ENCODE measurements around the gene USP37.
A peak's percentile ranks its signal among the peaks of the same experiment; 100 is the strongest.
"Not testable (repeated sequence)": the region's sequence is repeated elsewhere in the genome, so short reads cannot be mapped to it uniquely, and the experiment has no call there.

Gene USP37

GRCh38 chr2:218568190-218569037 lies at the start of gene USP37, which contains the start of gene CNOT9:
Gene USP37 (minus strand): TSS chr2:218568351. CDS start chr2:218558653, 9,698 bp downstream.
Gene CNOT9 (plus strand): TSS chr2:218568839. CDS start chr2:218568955, 116 bp downstream.
- peak; percentile 100 for DNase-seq (ENCODE audit: low read depth)

DNA sequence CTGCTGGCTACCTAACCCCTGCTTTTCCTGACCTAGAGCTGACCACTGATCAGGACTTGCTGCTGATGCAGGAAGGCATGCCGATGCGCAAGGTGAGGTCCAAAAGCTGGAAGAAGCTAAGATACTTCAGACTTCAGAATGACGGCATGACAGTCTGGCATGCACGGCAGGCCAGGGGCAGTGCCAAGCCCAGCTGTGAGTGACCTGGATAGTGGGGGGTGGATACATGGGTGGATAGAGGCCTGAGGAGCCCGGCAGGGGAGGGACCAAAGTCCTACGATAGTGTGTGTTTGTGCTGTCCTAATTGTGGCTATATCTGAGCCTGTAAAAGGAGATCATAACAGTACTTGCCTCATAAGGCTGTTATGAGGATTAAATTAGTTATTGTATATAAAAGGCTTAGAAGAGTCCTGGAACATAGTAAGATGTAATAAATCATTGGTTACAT lies 47.7 kb upstream of the USP37 start:
- DNase-seq (ENCODE audit: low read depth) = no peak

DNA sequence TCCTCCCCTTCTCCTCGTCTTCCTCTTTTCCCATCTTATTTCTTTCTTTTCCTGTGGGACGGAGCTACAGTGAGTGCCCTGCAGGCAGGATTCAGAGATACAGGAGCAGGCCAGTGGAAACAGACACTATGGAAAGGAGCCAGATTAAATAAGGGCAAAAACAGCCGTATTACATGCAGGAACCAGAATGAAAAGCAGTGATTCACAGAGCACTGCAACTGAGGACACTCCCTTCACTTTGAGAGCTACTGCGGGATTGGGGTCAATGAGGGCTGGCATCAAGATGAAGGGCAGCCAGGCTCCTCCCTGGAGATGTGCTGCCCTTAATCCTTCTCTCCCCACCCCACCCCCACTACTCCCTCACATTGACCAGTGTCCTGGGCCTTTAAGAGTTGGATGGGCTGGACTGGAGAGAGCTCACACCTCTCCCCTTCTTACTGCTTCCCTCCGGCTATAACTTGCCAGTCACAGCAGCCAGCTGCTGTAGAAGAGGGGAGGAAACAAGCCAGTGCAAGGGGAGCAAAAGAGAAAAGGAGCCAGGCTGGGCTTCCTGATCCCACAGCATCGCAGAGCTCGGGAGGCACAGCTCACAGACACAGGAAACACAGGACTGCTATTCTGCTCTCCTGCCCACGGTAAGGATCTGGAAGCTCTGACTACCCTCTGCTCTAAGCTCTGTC lies 39.4 kb upstream of the USP37 start, which contains the start of gene PLCD4:
TSS of gene PLCD4 (plus strand) at position 464 of the 680 bp plus-strand sequence. CDS start 7,841 bp downstream, outside the sequence.
- no peak for DNase-seq (ENCODE audit: low read depth)

DNA sequence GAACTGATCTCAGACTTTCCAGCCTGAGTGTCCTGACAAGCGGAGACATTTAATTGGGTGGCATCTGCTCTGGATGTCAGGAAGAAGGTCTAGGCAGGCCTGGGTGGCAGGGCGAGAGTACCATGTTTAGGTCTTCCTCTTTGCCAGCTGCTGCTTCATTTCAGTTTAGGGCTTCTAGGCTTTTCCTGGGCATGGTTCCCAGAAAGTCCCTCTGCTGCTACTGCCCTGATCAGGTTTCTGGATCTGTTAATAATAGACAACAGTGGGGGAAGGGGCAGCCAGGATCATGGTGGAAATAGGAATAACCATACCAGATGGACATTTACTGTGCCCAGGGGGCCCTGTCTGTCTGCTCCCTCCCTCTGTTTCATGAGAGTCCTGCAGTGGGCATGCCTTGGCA lies 37.3 kb upstream of the USP37 start:
- no peak for DNase-seq (ENCODE audit: low read depth)

GRCh38 chr2:218585541-218585940 lies 17.4 kb upstream of the USP37 start:
- DNase-seq (ENCODE audit: low read depth) = no peak

- DNase-seq (ENCODE audit: low read depth) = no peak
Observed at GRCh38 chr2:218583983-218584850, 16.1 kb upstream of the USP37 start.

DNA sequence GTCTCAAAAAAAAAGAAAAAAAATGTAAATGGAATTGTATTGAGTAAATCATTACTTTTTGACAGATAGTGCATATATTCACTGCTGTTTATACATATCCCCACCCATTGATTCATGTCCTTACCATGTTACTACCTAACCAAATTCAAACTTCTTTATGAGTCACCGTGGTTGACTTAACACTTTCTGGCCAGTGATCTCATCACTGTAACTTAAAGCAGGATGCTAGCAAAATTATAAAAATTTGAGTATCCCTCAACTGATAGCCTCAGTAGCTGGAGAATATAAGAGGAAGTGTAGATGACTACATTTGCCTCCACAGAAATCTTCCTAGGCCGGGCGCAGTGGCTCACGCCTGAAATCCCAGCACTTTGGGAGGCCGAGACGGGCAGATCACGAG lies 13.9 kb upstream of the USP37 start:
- no peak for DNase-seq (ENCODE audit: low read depth)

DNA sequence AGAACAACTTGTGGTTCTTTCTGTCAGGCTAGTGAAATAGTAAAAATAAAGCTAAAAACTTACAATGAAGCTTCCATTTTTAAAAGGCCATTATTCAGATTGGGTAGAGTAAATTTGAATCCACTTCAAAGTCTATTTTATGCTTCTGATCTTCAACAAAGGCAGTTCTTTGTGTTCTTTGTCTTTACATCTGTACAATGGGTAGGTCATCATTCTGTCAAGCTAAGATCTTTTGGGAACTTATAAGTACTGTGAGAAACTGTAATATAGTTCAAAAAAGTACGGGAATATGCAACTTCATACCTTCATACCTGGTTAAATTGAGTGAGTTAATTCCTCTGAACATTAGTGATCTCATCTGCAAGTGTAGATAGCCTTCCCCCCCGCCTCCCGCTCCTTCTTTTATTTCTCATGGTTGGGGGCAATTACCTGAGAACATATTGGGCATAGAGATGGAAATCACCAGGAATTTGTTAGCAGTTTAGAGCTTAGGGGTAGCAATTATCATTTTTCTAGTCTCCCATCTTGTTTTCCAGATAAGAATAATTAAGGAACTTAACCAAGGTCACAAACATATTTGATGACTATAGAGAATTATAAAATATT lies 10.2 kb upstream of the USP37 start:
- no peak for DNase-seq (ENCODE audit: low read depth)

DNA sequence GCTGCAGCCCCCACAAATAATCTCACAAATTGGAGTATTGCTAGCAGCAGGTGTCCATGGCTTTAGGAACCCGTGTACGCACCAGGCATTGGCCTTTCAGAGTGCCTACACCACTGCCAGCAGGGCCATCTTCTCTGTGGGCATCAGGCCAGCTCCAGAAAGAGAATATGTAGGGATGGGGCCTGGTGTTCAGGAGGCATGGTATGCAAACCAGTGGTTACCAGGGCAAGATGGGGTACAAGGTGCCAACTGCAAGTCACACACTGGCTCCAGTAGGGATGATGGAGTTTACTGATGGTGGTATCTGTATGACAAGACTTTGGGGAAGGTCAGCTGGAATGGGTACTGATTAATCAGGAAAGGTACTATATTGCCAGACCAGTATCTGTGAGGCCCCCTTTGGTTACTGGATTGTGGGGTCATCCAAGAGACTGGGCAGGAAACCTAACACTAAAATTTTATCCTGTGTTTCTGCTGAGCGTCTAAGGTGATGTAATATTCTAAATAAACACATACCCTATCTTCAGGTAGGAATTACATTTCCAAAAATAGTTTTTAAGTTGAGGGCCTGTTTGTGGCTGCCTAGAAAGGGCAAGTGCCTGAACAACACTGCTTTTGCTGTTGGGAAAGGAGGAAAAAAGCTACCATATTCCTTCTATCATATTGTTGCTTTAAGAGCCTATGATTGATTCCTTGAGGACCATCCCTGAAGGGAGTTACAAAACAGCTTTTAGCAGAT lies 9.5 kb upstream of the USP37 start:
- no peak for DNase-seq (ENCODE audit: low read depth)

GRCh38 chr2:218576854-218577253 lies 8.7 kb upstream of the USP37 start:
- DNase-seq (ENCODE audit: low read depth) = no peak

GRCh38 chr2:218570850-218571249 lies 2.7 kb upstream of the USP37 start:
- no peak for DNase-seq (ENCODE audit: low read depth)

GRCh38 chr2:218569661-218570500 lies 1.7 kb upstream of the USP37 start:
- no peak for DNase-seq (ENCODE audit: low read depth)

DNA sequence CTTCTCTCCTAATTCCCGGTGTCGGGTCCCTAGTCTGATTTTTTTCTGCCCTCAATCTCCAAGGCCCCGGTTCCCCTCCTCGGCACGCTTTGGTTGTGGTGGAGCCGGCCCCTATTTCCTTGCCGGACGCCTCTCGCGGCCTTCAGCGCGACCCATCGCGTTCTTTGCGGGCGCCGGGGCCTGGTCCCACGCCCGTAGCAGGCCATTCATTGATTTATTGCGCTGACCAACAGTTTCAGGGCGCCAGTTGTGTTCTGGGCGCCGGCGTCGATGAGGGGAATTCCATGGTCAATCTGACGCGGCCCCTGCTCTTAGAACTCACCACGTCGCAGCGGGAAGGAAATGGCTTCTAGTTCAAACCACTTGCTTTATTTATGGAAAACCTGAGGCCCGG lies 884 bp upstream of the USP37 start:
- DNase-seq (ENCODE audit: low read depth) = peak; percentile 37

GRCh38 chr2:218567797-218568189 lies 358 bp downstream of the USP37 start:
- no peak for DNase-seq (ENCODE audit: low read depth)

DNA sequence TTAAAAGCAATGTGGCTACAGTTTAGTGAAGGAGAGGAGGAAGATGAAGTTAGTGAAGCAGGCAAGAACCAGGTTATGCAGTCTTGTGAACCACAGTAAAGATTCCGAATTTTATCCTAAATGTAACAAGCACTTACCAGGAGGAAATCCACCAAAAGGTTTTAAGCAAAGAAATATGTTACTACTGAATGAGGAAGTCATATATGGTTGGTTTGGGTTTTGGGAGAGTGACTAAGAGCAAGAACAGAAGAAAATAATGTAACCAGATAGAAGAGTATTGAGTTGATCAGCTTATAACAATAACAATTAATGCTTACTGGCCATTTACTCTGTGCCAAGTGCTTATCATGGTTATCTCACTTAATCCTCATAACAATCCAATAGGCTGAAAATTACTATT lies 1.9 kb downstream of the USP37 start:
- DNase-seq (ENCODE audit: low read depth) = no peak

DNA sequence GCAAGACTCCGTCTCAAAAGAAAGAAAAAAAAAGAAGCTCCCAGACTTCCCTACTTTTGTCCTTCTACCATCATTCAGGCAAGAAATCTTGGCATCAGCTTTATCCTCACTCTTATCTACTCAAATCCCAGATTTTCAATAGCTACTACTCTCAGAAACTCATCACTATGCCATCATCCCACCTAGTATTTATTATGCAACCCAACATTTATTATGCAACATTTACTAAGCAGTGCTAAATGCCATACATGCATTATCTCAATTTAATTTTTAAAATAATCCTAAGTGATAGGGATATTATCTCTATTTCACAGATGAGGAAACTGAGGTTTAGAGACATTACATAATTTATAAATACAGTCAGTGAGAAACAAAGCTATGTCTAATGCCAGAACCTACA lies 4.1 kb downstream of the USP37 start:
- no peak for DNase-seq (ENCODE audit: low read depth)

- DNase-seq (ENCODE audit: low read depth) = no peak
Observed at GRCh38 chr2:218558986-218559385, 9.2 kb downstream of the USP37 start.

GRCh38 chr2:218557941-218558340 lies 10.2 kb downstream of the USP37 start:
- no peak for DNase-seq (ENCODE audit: low read depth)

GRCh38 chr2:218555527-218555926 lies 12.6 kb downstream of the USP37 start:
- no peak for DNase-seq (ENCODE audit: low read depth)

GRCh38 chr2:218554225-218554624 lies 13.9 kb downstream of the USP37 start:
- not testable (repeated sequence) for DNase-seq (ENCODE audit: low read depth)
